ENCODE results near the gene ALG12.

The ALG12 gene

DNA sequence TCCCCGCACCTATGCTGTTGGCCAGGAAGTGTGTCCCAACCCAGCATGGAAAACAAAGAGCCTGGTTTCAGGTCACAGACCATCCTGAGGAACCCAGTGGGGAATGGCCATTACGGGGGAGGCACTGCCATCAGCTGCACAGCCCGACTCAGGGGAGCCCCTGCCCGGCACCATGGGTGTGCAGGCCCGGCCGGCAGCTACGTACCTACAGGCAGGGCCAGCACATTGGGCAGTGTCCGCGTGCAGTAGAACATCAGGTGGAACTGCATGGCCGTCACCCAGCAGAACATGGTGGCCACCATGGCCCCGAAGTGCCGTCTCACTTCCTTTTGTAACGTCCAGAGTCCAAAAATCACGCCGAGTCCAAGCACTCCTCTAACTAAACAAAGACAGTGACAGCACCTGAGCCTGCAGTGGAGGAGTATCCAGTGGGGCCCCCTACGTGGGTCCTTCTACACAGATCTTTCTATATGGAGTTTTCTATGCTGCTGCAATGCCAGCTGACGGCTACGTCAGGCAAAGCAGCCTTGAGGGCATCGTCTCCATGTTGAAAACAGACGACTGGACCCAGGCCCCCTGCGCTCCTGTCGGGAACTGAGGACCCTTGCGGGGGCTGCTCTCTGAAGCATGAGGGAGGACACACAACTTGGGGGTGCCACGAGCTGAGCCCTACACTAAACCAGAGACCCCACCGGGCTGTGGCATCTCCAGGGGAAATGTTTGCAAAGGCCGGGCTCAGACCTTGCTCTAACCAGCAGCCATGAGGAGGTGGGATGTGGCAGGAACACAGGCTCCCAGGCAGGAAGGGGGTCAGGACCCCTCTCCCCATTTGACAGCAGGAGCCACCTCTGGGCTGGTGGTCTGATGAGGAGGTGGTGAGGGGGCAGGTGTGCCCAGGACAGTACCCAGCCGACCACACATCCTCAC lies 7.7 kb downstream of the ALG12 start:
- DNase-seq: no peak

DNA sequence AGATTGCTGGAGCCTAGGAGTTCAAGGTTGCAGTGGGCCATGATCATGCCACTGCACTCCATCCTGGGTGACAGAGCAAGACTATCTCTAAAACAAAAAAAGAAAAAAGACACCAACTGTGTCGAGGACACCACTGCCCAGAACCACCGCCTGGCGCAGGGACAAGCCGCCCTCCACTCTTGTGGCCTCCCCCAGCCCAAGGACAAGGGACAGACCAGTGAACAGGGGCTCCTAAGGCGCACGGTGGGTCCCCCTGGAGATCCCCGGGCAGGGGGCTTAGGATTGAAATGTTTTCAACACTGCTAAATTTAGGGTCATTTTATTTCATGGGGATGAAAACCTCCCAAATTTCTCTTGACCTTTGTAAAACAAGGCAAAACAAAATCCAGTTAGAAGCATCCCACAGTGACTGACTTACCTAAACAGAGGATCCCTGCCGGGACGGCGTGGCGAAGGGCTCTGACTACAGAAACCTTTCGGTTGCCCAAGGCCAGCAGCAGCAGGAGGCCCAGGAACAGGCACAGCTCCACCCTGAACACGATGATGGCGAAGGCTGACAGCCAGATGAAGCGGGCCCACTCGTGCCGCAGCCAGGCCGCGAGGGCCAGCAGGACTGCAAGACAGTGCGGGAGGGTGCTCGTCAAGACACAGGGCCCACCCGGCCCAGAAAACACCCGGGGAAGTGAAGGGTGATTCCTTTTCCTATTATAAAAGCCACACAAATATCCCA lies 8.6 kb downstream of the ALG12 start:
- no peak for DNase-seq

DNA sequence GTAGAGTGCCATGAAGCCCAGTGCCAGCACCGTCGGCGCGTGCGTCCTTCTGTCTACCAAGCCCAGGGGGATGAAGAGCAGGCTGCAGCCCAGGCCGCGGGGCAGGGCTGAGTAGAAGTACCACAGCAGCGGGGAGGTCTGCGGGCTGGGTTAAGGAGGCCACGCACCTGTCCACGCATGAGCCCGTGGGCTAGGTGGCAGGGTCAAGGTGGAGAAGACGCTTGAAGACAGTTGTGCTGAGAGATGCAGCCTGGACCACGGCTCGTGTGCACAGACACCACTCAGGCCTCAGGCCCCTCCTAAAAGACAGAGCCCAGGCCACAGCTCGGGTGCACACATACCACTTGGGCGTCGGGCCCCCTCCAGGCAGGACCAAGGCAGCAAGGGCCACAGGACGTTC lies 10.4 kb downstream of the ALG12 start:
- DNase-seq: no peak

DNA sequence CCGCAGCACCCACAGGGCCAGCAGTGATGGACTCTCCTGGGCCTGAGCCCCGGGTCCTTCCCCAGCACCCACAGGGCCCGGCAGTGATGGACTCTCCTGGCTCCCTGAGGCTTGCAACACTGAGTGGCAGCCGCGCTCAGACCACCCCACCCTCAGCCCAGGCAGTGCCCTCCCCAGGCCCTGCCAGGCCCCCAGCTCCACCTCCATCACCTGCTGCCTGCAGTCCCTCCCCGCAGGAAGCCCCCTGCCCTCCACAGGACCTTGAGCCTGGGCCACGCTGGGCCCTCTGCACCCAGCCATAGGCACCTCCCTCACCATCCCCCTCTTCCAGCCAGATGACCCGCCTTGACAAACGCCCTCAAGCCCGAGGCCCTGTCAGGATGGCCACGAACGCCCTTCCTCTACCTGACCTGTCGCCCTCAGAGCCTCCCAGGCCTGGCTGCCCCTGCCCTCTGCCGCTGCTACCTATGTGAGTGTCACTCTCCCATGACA lies 11.4 kb downstream of the ALG12 start:
- DNase-seq: no peak

DNA sequence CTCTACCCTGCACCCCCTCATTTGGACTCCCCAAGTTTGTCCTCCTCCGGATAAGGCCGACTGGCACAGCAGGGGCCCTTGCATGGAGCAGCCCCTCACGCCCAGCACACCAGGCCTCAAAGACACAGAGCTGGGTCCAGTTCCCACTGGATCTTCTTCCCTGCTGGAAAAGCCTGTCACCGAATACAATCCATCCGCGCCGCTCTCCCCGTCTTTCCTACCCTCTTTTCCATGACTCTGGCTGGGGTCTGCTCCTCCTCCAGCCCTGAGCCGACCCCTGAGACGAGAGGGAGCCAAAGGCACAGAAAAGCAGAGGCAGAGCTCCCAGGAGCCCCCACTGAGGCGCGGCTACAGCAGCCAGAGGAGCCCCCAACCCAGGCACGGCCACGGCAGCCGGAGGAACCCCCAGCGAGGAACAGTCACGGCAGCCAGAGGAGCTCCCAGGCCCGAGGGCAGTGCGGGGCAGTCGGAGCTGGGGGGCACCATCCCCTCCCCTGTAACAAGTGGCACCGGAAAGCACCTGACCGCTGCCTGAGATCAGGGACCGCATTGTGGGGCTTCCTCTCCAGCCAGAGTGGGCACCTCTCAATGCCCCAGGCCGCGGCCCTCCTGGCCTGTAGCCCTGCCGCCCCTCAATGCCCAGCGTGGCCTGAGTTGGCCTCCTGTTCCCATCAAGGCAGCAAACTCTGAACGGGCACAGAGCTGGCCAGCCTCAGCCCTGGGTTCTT lies 12.0 kb downstream of the ALG12 start:
- no peak for DNase-seq

DNA sequence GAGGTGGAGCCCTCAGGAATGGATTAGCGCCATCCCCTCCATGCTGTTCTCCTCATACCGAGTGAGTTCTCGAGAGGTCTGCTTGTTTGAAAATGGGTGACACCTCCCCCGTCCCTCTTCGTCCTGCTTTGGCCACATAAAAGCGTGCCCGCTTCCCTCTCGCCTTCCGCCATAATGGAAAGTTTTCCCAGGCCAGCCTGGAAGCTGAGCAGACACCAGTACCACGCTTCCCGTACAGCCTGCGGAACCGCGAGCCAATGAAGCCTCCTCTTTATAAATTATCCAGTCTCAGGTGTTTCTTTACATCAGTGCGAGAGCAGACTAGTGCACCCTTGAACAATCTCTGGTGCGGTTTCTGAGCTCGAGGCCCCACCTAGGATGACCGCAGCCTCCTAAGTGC lies 12.8 kb downstream of the ALG12 start:
- DNase-seq: no peak

DNA sequence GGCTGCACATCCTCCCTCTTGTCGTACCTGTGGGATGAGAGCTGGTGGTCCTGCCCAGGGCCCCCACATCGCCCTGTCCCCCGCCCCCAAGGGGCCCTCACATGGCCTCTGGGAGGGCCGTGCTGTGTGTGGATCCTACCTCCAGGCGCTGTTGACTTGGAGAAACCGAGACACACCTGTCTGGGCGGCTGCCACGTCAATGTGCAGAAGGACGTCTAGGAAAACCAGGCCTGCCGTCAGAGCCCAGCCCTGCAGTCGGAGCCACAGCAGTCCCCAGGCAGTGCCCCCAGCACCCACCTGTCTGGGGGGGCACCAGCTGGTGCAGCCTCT lies 14.2 kb downstream of the ALG12 start:
- DNase-seq: no peak

DNA sequence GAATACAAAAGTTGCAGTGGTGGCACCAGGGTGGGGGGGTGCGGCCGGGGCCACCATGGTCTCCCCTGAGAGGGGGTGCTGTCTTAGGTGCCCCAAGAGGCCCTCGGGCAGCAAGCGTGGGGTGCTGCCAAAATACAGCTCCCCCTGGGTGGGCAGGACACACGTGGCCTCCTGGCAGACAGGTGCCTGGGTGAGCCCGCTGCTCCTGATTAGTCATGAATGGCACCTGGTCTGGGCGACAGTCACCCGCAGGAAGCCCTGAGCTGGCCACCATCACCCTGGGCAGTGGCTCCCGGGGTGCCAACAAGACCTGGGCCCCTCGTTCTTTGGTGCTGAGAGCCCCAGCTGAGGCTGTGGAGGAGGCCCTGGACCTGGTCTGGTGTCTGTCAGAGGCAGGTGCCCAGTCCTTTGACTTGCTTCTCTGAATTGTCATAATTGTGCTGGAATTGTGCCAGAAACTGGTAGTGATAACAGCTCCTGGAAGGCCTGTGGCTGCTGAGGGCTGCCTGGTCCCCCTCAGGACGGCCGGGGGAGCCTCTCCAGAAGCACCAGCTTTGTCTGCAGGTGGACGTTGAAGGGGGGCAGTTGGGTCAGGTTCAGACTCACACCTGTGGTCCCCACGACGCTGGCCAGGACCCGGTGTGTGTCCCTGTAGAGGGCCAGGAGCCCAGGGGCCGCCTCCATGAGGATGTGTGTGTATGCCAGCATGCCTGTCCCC lies 14.8 kb downstream of the ALG12 start:
- DNase-seq: no peak

DNA sequence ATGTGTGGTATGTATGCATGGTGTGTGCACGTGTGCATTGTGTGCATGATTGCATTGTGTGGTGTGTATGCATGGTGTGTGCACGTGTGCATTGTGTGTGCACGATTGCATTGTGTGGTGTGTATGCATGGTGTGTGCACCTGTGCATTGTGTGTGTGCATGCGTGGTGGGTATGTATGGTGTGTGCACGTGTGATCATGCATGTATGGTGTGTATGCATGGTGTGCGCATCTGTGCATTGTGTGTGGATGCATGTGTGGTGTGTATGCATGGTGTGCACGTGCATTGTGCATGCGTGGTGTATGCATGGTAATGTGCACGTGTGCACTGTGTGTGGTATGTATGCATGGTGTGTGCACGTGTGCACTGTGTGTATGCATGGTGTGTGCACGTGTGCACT lies 16.8 kb downstream of the ALG12 start:
- DNase-seq: no peak

DNA sequence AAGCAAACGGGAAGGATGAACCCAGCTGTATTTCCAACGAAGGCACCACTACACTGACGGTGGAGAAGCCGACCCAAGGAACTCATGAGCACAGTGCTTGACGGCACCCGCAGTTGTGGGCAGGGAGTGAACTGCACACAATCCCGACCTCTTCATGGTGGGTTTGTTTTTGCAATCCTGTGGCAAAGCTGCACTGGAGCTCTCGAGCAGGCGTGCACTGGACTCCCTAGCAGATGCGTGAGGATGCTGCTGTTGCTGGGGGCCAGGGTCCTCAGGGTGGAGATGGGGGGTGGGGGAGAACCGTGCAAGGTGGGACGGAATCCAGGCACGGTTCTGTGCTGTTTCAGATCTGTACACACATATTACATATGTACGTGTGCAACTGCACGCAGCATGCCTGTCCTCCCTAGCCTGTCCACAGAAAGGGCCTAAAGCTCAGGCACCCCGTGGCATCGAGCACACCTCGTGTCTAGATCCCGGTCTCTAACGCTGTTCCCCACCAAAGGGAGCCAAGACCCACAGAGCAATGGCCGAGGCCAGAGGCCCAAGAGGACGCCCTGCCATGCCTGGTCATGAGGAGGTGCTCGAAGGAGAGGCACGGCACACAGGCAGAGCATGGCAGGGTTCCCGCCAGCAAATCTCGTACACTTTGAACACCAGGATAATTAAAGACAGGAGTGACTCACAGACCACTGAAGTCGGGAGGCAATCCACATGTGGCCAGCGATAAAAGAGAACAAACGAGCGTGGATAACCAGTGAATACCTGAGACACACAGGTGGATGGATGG lies 17.6 kb downstream of the ALG12 start:
- DNase-seq: no peak

DNA sequence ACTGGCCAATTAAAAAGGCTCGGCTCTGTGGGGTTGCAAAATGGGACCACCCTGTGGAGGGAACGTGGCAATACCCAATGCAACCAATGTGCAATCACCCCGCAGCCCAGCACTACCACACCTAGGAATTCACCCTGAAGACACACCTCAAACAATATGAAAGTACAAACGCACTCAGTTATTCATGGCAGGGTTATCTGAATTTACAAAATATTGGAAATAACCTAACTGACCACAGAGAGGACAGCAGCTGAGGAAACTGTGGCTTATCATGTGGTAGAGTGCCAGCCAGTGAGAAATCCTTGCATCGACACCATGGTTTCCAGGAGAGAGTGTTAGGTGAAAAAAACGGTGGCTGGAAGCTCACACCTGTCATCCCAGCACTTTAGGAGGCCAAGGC lies 18.7 kb downstream of the ALG12 start:
- DNase-seq: no peak

DNA sequence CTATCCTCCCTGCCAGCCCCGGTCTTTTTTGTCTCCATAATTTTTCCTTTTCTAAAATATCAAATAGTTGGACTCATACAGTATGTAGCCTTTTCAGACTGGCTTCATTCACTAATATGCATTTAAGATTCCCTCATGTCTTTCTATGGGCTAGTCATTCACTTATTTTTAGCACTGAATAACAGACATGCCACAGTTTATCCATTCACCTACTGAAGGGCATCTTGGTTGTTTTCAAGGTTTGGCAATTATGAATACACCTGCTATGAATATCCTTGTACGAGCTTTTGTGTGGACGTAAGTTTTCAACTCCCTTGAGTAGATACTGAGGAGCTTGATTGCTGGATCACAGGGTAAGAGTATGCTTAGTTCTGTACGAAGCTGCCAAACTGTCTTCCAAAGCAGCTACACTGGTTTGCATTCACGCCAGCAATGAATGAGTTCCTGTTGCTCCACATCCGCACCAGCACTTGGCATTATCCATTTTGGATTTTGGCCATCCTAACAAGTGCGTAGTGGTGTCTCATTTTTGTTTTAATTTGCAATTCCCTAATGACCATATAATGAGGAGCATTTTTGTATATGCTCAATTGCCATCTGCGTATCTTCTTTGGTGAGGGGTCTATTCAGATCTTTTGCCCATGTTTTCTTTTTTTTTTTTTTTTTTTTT lies 21.1 kb downstream of the ALG12 start:
- DNase-seq: no peak

DNA sequence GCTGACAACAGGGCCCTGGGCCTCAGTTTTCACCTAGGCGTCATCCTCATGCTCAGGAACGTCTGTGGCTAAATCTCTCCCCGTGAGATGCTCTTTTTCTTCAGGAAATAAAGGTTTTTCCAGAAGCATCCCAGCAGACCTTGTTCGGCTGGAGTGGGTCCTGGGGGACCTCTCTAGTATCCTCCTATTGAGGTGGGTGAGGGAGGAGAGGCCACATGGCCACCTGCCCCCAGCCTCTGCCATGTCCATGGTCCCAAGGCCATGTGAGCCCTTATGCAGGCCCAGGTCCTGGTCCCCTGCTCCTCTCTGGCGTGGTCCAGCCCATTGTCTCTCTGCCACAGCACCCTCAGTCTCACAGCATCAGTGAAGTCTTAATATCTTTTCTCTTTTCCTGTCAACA lies 22.0 kb downstream of the ALG12 start:
- DNase-seq: no peak

DNA sequence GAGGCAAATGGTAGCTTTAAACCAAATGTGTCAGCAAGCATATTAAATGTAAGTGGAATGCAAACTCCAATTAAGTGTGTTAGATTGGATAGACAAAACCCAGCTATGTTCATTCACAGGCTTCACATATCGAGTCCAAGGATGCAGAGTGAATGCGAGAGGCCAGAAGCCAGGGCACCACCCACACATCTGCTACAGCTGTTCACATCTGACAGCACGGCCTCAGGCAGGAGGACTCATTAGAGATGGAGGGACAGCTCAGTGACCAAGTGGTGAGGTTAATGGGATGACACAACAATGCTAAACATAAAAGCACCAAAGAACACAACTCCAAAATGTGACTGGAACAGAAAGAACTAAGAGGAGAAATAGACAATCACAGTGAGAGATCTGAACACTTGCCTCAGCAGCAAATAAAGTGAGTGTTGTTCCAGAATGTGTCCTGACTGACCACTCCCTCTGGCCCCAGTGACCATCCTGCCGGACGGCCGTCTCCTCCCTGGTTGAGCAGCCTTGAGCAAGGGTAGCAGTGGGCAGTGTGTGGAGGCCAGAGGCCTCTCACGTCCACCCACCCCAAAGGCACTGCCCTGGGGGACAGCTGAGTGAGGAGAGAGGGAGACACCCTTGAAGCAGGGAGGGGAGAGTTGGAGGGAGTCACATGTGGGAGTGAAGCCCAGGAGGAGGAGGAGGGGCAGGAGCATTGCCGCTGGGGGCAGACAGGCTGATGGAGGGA lies 23.8 kb downstream of the ALG12 start:
- no peak for DNase-seq

DNA sequence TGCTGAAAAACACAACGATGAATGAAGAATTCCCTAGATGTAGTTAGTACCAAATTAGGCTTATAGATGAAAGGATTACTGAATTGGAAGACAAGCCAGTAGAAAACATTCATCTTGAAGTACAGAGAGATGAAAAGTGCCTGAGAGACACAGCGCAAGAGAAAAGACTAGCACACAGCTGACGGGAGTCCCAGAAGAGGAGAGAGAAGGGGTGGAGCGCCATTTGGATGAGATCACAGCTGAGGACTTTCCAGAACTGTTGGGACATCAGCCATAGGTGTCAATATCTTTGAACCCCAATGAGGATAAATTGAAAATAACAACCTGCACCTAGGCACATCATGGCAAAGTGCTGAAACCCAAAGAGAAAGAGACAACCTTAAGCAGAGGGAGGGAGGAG lies 25.2 kb downstream of the ALG12 start:
- no peak for DNase-seq

DNA sequence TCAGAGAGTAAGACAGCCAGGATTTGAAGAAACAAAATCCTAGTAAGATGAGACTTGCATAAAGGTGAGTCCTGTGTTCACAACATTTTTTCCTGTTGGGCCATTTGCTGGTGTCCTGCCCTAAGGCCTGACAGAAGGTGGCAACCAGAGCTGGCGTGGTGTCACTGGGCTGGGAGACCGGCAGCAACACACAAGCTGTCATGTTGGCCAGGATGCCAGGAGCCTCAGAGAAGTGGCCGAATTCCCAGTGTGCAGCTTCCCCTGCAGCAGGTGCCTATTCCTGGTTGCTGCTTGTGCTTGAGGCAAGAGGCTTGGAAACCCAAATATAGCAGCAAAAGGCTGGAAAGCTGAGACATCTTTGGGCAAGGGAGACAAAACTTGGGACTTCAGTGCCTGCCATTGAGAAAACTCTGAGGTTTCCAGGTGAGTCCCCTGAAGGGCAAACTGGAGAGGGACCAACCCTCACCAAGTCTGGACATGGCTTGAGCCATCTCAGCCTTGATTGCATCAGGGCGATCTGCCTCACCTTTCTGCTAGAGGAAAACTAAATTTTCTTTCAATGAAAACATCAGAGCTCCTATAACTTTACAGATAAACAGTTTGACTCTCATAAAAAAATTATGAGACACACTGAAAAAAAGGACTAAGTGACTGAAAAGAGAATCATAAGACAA lies 25.9 kb downstream of the ALG12 start:
- DNase-seq: no peak

DNA sequence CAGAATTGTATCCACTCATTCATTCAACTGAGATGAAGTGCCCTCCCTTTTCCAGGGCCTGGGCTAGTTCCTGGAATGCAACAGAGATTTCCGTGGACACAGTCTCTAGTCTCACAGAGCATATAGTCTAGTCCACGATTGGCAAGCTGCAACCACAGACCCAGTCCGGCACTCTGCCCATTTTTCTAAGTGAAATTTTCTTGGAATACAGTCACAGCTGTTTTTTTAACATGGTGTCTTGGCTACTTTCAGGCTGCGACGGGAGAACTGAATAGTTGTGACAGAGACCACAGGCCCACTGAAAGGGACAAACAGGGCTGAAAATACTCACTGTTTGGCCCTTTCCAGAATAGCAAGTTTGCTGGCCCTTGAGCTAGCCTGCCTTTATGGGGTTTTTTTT lies 29.2 kb downstream of the ALG12 start:
- no peak for DNase-seq

DNA sequence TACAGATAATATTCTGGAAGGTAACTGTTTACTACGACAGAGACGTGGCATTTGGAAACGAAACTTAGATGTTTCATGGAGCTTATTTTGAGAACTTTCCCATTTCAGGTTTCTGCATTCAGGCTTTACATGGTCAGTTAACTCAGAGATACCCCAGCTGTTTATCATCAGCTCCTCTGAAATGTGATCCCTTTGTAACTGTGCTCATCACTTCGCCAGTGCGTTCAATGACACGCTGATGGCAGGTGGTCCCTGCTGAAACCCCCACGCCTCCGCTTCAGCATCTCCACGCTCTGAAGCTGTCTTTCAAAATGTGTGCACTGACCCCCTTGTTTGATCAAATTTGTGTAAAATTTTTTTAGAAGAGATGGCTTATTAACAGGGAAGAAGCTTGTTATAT lies 30.5 kb downstream of the ALG12 start:
- DNase-seq: no peak

DNA sequence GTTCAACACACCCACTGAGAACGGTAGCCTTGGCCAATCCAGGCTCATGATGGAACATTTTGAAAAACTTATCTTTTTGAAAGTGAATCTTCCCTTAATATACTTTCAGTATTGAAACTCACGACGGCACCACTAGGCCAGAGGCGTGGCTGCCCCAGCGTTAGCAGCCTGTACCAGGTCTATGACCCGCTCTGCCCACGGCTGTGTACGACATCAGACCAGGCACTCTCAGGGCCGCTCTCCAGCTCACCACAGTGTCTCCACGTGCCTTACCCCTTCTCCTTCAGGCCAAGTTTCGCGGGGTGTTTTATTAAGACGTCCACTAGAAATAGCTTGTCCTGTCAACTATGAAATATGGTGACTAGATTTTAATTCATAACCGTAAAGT lies 31.2 kb downstream of the ALG12 start:
- DNase-seq: no peak
